HG02852 (cell line): ENCODE measurements around the gene OR2L8.
A peak's percentile ranks its signal among the peaks of the same experiment; 100 is the strongest.

Experiments
- ATAC-seq: cut with Tn5 transposase; IDR thresholded peaks from one replicate; pipeline ENCODE4 v1.9.1; 2021; ENCODE audit warnings: mild to moderate bottlenecking, moderate library complexity; ENCODE audit not compliant: unreplicated experiment

Gene OR2L8

DNA sequence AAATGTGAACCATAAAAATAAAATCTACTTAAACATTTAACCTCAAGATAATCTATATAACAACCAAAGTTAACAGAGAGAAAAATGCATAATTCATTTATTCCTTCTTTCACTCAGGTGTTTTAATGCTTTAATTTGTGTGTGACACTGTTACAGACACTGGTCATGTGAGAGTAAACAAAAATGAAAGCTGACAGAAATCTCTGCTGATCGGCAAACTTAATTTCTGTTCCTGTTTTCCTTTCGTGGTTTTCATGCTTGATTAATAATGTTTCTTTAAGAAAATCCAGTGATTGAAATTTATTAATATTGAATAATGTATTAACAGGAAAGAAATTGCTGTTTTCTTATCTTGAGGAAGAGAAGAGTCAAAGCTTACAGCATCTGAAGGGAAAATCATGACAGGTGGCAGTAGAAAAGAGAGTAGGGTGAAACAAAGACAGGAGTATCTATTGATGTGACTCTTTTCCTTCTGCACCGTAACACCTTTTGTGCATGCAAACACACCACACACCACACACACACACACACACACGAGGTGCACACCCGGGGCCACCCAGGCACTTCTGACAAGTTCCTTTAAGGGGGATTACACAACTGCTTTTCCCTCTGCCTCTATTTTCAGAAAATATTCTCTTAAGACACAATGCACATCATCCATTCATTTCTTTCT, 18.0 kb downstream of the OR2L8 start:
- peak; percentile 84 for ATAC-seq

DNA sequence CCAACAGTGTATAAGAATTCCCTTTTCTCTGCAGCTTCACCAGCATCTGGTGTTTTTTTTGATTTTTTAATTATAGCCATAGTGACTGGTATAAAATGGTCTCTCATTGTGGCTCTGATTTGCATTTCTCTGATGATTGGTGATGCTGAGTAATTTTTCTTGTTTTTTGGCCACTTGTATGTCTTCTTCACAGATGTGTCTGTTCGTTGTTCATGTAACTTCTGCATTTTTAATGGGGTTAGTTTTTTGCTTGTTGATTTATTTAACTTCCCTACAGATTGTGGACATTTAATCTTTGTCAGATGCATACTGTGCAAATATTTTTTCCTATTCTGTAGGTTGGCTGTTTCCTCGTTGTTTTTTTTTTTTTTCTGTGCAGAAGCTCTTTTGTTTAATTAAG, 44.3 kb downstream of the OR2L8 start:
- no peak for ATAC-seq

DNA sequence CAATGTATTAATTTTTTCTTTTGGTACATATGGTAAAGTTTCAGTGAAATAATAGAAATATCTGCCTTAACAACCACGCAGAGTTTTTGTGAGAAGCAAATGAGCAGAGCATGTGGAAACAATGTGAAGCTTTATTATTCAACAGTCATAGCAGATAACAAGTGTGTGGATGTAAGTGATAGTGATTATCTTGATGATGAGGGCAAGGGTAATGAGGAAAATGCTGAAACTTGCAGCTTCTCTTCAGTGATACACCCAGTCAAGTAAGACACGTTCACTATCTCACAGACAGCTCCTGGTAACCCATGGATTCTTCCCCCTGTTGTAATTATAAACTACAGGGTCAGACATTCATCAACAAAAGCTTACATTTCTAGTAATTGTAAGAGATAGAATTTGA, 50.2 kb downstream of the OR2L8 start:
- ATAC-seq = no peak
